Measurements from ENCODE around the gene SIRPB2.

DNA sequence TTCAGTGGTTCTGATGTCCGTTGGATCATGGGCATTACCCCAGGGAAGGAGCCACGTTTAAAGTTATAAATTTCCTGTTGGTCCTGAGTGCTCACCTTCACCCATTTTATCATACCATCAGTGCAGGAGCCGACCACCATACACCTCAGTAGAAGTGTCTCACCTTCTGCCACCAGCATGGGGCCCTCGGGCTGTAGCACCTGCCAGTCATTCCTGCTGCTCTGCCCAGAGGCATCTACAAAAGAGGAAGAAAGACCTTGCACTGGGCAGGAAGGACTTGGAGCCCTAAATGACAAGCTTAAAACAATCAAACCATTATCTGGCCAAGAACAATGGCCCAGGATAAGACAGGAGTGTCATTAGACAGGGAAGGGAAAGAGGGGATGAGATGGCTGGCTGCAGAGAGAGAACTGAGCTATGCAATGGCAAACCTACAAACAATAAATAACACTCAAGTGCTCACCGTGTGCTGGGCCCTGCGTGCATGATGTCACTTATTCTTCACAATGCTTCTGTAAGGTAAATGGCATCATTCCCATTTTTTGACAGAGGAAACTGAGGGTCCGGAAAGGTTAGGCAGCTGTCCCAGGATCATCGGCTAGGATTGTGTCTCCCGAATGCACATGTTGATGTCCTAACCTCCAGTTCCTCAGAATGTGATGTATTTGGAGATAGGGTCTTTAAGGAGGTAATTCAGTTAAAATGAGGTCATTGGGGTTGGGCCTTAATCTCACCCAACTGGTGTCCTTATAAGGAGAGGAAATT is 11.2 kb downstream of the SIRPB2 start:
- no peak for TF ChIP-seq CTCF (IDR thresholded peaks at IDR 0.05)
- TF ChIP-seq POLR2A (IDR thresholded peaks at IDR 0.05), result no peak
